ENCODE data around the gene SLC7A11.

Gene SLC7A11

DNA sequence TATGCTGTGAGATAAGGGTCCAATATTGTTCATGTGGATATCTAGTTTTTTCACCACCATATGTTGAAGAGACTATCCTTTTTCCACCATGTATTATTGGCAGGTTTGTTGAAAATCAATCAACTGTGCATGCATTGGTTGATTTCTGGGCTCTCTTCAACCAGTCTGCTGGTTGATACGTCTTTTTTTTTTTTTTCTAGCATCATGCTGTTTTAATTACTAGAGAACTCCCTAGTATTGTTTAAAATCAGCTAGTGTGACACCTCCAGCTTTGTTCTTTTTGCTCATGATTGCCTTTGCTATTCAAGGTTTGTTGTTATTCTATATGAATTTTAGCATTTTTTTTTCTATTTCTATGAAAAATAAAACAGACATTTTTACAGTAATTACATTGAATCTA lies 123.9 kb downstream of the SLC7A11 start:
- H3K79me2 ChIP-seq (ENCODE audit: low read length), result no peaks in the 10 kb centered on the region
- no peaks in the 10 kb centered on the region for H3K27me3 ChIP-seq (replicated peaks; ENCODE audit: insufficient read depth, low read length)
- H3K4me2 ChIP-seq (ENCODE audit: low read depth, low read length), result no peak overlapping the region
- H4K20me1 ChIP-seq (ENCODE audit: insufficient read depth, low read length), result no peaks in the 10 kb centered on the region
- H3K36me3 ChIP-seq (replicated peaks; ENCODE audit: insufficient read depth, low read length), result no peaks in the 10 kb centered on the region
- H3K4me3 ChIP-seq (ENCODE audit: low read length), result no peak overlapping the region
- H2AFZ ChIP-seq (ENCODE audit: low read length), result no peak overlapping the region
- H3F3A ChIP-seq (ENCODE audit: insufficient read depth, low read length), result peaks cover 3% of the 10 kb centered on the region; the same call in 1 of the 2 replicates
- no peaks in the 10 kb centered on the region for H3K9me3 ChIP-seq (replicated peaks; ENCODE audit: insufficient read depth, low read length)
- DNase-seq, result no peak
- H3K27ac ChIP-seq (ENCODE audit: low read length), result no peak overlapping the region
- TF ChIP-seq, protein P1, sequence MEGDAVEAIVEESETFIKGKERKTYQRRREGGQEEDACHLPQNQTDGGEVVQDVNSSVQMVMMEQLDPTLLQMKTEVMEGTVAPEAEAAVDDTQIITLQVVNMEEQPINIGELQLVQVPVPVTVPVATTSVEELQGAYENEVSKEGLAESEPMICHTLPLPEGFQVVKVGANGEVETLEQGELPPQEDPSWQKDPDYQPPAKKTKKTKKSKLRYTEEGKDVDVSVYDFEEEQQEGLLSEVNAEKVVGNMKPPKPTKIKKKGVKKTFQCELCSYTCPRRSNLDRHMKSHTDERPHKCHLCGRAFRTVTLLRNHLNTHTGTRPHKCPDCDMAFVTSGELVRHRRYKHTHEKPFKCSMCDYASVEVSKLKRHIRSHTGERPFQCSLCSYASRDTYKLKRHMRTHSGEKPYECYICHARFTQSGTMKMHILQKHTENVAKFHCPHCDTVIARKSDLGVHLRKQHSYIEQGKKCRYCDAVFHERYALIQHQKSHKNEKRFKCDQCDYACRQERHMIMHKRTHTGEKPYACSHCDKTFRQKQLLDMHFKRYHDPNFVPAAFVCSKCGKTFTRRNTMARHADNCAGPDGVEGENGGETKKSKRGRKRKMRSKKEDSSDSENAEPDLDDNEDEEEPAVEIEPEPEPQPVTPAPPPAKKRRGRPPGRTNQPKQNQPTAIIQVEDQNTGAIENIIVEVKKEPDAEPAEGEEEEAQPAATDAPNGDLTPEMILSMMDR (IDR thresholded peaks at IDR 0.05; ENCODE audit: low read length), result no peak
- no peak for TF ChIP-seq EZH2phosphoT487 (IDR thresholded peaks at IDR 0.05; ENCODE audit: low read length)
- no peak for TF ChIP-seq EZH2 (optimal IDR thresholded peaks at IDR 0.05; ENCODE audit: low read depth, low read length)
- no peaks in the 10 kb centered on the region for H3K9me2 ChIP-seq (replicated peaks; ENCODE audit: insufficient read depth, low read length)
- H3K9ac ChIP-seq (ENCODE audit: low read length), result no peak overlapping the region
- H3K4me1 ChIP-seq (ENCODE audit: low read length), result peaks cover 14% of the 10 kb centered on the region

DNA sequence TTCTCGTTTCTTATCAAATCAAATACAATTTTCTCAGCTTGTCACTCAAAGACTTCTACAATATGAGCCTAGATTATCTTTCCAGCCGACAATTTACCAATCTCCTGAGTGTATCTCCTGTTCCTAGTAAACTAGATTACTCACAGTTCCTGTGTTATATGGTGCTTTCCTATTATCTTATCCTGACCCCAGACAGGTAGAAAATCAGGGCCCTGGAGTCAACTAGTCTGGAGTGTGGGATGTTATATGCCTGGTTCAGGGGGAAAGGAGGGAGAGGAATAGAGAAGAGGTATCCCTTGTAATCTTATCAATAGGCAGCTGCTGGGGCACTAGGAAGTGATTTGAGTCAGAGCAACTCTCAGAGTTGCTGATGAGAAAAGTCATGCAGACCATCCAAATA lies 127.1 kb downstream of the SLC7A11 start:
- no peaks in the 10 kb centered on the region for H4K20me1 ChIP-seq (ENCODE audit: insufficient read depth, low read length)
- H3K4me3 ChIP-seq (ENCODE audit: low read length), result no peak overlapping the region
- no peak overlapping the region for H3K27ac ChIP-seq (ENCODE audit: low read length)
- H3K9ac ChIP-seq (ENCODE audit: low read length), result no peak overlapping the region
- peaks cover 14% of the 10 kb centered on the region for H3K4me1 ChIP-seq (ENCODE audit: low read length)
- TF ChIP-seq EZH2phosphoT487 (IDR thresholded peaks at IDR 0.05; ENCODE audit: low read length), result no peak
- no peak for TF ChIP-seq EZH2 (optimal IDR thresholded peaks at IDR 0.05; ENCODE audit: low read depth, low read length)
- TF ChIP-seq, protein P1 (IDR thresholded peaks at IDR 0.05; ENCODE audit: low read length), result no peak
- no peak for DNase-seq
- no peaks in the 10 kb centered on the region for H3K36me3 ChIP-seq (replicated peaks; ENCODE audit: insufficient read depth, low read length)
- H3K27me3 ChIP-seq (replicated peaks; ENCODE audit: insufficient read depth, low read length), result no peaks in the 10 kb centered on the region
- peaks cover 3% of the 10 kb centered on the region; the same call in 1 of the 2 replicates for H3F3A ChIP-seq (ENCODE audit: insufficient read depth, low read length)
- H2AFZ ChIP-seq (ENCODE audit: low read length), result no peak overlapping the region
- no peaks in the 10 kb centered on the region for H3K9me3 ChIP-seq (replicated peaks; ENCODE audit: insufficient read depth, low read length)
- H3K9me2 ChIP-seq (replicated peaks; ENCODE audit: insufficient read depth, low read length), result no peaks in the 10 kb centered on the region
- H3K4me2 ChIP-seq (ENCODE audit: low read depth, low read length), result no peak overlapping the region
- H3K79me2 ChIP-seq (ENCODE audit: low read length), result no peaks in the 10 kb centered on the region

- Histone ChIP-seq H4K20me1 (ENCODE audit: insufficient read depth, low read length) (no peaks in the 10 kb centered on the region), H3K27ac (ENCODE audit: low read length) (no peak overlapping the region), H3F3A (ENCODE audit: insufficient read depth, low read length) (peaks cover 3% of the 10 kb centered on the region; the same call in 1 of the 2 replicates), H3K36me3 (replicated peaks; ENCODE audit: insufficient read depth, low read length) (no peaks in the 10 kb centered on the region), H3K79me2 (ENCODE audit: low read length) (no peaks in the 10 kb centered on the region), H2AFZ (ENCODE audit: low read length) (no peak overlapping the region), H3K4me3 (ENCODE audit: low read length) (no peak overlapping the region), H3K27me3 (replicated peaks; ENCODE audit: insufficient read depth, low read length) (no peaks in the 10 kb centered on the region), H3K4me1 (ENCODE audit: low read length) (peaks cover 14% of the 10 kb centered on the region), H3K9ac (ENCODE audit: low read length) (no peak overlapping the region), H3K9me2 (replicated peaks; ENCODE audit: insufficient read depth, low read length) (no peaks in the 10 kb centered on the region), H3K4me2 (ENCODE audit: low read depth, low read length) (no peak overlapping the region), H3K9me3 (replicated peaks; ENCODE audit: insufficient read depth, low read length) (no peaks in the 10 kb centered on the region)
- no peak for TF ChIP-seq EZH2 (optimal IDR thresholded peaks at IDR 0.05; ENCODE audit: low read depth, low read length)
- TF ChIP-seq, protein P1 (IDR thresholded peaks at IDR 0.05; ENCODE audit: low read length), result no peak
- TF ChIP-seq EZH2phosphoT487 (IDR thresholded peaks at IDR 0.05; ENCODE audit: low read length), result no peak
- DNase-seq, result peak; percentile 85
Measured at GRCh38 chr4:138114434-138114833, 127.7 kb downstream of the SLC7A11 start.

Data from MM.1S (cell line).